ENCODE data around the gene PTPRN2.
A peak's percentile ranks its signal among the peaks of the same experiment; 100 is the strongest.
"Not testable (repeated sequence)": the region's sequence is repeated elsewhere in the genome, so short reads cannot be mapped to it uniquely, and the experiment has no call there.

Gene PTPRN2

DNA sequence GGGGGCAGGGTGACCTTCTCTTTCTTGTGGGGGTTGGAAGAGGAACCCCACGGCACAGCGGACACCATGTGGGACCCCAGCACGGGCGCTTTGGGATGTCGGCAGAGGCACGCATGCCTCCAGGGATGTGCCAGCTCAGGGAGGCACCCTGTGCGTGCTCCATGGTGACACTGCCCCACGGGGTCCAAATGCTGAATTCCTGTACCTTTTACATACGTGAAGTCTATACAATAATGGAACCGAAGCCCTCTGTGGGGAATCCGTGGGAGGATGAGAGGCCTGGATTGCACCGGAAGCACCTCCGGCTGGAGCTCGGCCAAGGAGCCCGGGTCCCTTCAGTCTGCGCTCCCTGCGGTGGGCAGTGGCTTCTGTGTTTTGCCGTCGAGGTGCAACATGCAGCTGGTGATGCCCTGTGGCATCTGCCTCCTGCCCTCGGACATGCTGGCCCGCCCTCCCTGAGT, 726.6 kb downstream of the PTPRN2 start:
- no peak for DNase-seq

DNA sequence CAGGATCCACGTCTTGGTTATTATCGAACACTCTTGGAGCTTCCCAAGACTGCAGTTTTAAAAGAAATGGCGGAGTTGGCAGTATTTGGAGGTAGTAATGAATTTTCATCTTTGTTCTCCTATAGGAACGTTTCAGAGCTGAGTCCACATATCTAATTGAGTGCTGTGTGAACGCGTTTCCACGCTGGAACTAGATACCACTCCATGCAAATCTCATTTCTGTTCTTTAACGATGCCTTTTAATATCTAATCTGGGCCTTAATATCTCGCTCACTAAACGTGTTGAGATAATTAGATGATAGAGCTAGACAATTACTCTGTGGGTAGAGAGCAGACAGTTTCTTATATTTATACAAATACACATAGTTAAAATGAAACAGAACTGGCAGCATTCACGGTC, 727.2 kb downstream of the PTPRN2 start:
- no peak for DNase-seq

DNA sequence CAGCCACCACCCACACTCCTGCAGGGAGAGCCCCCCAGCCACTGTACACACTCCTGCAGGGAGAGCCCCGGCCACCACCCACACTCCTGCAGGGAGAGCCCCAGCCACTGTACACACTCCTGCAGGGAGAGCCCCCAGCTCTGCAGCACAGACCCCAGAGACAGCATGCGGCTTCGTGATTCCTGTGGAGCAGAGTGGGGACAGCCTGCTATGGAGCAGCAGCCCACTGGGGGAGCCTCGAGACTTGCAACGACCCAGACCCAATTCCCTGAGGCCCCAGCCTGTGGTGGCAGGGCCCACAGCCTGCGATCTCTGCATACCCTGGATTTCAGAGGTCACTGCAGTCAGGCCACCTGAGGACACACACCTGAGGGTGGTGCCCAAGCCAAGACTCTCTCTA, 727.7 kb downstream of the PTPRN2 start:
- DNase-seq, result no peak

DNA sequence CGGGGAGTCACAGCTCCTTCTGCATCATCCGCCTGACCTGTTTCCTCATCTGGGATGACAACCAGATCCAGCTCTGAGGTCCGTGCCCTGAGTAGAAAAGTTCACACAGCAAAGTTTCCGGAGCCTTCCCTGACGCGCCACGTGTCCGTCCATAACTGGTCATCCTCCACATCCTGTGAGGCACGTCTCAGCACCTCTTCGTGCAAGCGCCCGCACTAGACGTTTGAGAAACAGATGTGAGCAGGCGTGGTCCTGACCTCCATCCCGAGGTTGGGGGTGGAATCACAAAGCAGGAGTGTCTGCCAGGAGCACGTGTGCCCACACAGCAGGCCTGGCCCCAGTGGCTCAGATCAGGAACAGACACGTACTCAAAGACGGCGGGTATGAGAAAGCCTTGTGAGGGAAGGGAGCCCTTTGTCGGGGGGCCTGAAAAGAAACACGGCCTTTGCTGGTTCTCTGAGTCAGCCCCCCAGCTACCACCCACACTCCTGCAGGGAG, 730.0 kb downstream of the PTPRN2 start:
- DNase-seq, result no peak

DNA sequence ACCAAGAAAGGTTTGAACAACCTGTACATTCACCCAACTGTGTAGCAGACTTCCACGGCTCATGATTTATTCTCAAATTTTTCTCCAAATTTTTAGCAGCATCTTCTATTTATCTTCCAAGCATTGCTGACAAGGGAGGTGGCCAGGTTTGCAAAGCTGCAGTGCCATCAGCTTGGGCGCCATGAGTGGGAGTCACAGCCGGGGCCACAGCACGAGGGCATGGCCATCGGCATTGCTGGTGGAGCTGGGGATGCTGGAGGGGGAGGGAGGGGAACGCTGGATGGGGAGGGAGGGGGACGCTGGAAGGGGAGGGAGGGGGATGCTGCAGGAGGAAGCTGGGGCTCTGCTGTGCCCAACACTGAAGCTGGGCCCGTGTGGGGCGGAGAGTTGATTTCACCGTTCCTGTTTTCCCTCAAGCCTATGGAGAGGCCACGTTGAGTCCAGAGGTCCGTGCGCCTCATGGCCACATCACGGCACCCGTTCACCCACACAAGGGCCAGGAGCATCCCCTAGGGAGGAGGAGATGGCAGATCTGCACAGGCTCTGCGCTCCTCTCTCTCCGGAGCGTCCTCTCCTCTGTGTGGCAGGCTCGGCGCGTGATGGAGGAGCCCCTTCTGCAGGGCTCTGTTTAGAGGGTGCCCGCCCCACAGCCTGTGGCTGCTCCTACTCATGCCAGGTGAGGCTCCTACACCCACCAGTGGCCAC, 730.6 kb downstream of the PTPRN2 start:
- DNase-seq, result no peak

DNA sequence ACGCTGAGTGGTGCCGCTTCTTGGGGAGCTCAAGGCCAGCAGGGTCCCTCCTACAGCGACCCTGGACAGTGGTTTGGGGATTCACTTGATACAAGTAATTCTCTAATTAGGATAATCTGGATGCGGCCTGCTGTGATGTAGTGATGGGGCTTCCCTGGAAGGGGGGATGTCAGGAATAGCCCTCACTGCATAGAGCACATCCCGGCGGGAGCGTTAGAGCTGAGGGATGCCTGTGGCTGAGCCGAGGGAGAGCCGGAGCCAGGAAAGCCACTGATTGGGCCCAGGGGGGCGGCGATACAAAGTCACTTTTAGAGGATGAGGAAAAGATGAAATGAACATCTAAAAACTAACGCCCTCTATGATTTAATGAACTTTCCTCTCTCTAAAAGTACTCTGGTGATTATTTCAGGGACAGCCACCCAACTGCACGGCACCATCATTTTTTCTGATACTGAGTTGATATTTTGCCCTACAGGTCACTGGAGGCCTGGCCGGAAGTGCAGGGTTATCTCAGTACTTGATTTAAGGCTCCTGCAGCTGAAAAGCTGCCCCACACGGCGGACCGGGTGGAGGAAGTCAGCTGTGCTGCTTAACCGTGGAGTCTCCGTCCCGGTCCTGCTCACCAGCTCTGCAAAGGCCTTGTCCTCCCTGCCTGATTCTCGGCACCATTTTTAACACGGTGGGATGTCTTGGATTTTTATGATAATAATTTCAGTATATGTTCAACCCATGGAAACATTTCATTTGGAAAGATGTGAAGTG, 732.0 kb downstream of the PTPRN2 start:
- no peak for DNase-seq

DNA sequence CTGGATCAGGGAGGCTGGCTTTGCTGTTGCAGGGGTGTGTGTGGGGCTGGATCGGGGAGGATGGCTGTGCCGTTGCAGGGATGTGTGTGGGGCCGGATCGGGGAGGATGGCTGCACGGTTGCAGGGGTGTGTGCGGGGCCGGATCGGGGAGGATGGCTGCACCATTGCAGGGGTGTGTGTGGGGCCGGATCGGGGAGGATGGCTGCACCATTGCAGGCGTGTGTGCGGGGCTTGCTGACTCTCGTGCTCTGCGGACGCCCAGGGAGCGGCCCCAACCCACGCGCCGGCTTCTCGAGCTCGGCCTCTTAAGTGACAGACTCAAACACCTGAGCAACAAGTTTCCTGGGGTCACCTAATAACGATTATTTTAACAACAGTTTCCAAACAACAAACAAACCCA, 732.6 kb downstream of the PTPRN2 start:
- no peak for DNase-seq

DNA sequence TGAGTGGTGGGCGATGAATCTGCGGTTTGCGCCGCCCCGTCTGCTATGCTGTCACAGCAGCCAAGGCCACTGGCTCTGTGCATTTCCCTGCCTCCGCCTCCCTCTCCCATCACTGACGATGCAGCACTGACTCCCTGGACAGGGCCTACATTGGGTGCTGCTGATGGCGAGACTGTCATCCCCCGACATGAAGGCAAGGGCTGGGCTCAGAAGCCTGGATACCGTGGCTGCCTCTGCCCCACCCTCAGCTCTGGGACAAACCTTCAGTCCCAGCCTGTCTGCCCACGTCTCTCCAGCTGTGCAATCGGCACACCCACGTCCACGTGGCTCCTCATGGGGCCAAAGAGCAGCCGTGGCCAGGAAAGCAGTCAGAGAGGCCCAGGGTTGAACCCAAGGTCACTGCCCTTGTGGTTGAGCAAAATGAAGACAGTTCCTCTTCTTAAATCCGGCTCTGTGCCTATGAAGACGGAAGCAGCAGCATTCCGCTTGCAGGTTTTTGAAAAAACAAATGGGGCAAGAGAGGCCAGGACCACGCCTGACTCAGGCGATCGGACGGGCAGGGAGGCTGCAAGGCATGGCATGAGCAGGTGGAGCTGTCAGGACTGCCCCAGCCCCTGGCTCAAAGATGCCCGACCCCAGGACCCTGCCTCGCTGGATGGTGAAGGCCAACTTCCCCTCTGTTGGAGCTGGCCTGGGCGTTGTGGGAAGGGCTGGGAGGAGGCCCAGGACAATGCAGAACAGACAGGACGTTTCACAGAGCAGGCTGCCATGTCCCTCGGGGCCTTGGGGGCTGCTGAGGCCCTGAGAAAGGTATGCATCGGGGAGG, 733.3 kb downstream of the PTPRN2 start:
- peak; percentile 86 for DNase-seq

DNA sequence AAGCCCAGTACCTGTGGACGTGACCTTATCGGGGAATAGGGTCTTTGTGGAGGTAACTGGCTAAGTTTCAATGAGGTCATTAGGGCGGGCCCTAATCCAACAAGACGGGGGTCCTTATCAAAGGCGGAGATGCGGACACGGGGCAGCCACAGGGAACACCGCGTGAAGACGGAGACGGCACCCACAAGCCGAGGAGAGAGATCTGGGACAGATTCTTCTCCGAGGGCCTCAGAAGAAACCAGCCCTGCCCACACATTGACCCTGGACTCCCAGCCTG, 733.9 kb downstream of the PTPRN2 start:
- no peak for DNase-seq

DNA sequence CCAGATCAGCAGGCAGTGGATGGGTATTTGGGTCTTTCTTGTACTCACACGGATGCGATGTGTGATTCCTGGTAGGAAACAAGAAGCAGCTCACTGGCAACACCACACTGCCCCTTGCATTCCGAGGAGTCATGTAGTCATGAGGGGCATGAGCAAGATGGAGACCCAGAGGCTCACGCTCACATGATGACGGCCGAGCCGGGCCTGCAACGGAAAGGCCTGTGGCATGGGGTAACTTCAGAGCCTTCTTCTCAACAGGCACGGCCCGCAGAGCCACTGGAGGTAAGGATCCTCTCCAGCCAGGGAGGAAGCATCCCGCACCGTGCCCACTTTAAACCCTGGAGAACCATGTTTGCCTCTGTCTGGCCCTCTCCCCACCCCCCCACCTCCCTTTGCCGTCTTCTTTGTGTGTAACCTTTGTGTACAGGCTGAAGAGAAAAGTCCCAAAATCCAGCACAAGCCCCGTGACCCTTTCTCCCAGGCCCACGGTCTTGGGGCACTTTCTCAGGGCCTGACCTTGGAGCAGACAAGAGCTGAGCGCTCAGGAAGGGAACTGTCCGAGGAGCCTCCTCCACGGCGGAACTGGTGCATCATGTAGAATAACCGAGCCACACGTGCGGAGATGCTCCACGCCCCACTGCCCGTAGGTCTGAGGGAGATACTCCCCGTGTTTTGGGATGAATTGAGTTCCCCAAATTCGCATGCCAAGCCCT, 734.4 kb downstream of the PTPRN2 start:
- DNase-seq, result no peak

DNA sequence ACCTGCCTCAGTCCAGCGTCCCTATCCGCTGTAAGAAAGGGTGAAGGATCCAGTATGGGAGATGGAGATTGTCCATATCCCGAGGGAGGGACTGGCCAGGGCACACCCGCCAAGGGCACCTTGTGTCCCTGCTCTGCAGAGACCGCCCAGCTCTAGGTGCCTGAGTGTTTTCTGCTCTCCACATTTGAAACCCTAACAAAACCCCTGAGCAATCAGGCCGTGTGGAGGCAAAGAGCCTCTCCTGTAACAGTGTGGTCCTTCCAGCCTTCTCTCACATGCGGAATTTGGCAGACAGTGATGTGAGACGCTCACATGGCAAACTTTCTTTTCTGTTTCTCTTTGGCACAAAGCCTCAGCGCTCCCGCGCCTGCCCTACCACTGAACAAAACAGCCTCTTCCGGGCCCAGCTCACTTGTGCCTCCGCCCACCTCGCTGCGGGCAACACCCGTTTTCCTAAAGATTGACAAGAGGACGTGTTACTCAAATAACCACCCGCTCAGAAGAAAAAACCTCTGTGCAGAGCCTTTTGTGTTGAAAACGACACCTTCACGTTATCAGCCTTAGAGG, 736.0 kb downstream of the PTPRN2 start:
- DNase-seq, result peak; percentile 57

DNA sequence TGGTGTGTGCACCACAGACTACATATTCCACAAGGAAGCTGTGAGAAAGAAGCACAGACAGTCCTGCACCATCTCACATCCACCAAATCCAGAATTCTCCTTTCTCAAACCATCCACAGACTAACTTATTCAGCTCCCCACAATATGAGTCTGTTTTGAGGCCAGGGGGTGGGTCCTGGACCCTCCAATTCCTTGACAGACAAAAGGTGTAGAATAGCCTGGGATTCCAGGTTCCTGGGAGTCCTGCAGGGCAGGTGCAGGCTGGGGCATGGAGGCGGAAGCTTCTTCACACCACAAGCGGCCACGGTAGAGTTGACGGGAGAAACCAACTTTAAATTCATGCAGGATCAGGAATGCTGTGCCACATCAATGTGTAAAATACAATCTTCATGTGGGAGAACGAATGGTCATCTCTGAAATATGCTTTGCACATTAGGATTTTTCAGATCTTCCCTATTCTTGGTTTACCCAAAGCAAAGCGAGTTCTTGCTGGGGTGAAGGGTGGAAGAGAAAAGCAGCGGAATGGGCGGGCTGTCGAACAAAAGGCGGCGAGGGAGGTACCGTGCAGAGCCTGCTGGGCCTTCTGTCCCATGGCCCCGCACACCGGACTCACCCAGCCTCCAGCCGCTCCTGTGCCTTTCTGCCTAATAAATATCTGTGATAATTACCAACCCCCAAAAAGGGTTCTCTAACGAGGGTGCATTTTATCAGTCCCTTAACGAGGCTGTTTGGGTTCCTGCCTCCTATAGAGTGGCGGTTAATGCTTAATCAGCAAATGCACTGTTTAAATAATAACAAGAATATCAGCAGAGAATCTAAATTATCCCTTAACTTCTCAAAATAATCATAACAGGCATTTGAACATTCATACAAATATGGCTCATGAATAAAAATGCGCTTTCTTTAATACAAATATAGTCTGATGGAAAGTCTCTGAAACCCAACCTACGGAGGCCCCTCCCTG, 736.9 kb downstream of the PTPRN2 start:
- no peak for DNase-seq

DNA sequence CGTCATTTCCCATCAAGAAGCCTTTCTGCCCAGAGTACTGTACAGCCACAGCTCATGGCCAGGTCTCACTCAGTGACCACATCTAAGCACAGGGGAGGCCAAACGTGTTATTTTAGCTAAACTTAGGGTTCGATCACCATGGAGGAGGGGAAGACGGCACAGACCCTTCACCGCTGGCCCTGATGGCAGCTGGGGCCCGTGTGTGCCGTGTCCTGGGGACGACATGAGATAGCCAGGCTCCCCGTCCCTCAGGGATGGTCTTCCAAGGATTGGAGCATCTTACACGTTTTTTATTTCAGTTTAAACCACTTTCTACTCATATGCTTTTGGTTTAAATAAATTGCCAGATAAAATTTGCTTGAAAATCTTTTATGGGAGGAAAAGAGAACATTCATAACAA, 737.9 kb downstream of the PTPRN2 start:
- DNase-seq, result no peak

DNA sequence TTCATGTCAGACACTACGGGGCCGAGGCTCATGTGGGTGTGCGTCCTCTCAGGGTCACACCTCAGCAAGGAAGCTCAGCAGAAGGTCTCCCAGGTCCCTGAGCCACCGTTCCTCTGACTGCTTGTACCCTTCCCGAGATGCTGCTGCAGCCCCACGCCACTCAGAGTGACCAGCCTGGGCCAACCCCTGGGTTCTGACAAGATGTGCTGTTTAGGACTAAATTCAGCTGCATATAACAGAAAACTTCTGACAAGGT, 738.4 kb downstream of the PTPRN2 start:
- DNase-seq, result no peak

DNA sequence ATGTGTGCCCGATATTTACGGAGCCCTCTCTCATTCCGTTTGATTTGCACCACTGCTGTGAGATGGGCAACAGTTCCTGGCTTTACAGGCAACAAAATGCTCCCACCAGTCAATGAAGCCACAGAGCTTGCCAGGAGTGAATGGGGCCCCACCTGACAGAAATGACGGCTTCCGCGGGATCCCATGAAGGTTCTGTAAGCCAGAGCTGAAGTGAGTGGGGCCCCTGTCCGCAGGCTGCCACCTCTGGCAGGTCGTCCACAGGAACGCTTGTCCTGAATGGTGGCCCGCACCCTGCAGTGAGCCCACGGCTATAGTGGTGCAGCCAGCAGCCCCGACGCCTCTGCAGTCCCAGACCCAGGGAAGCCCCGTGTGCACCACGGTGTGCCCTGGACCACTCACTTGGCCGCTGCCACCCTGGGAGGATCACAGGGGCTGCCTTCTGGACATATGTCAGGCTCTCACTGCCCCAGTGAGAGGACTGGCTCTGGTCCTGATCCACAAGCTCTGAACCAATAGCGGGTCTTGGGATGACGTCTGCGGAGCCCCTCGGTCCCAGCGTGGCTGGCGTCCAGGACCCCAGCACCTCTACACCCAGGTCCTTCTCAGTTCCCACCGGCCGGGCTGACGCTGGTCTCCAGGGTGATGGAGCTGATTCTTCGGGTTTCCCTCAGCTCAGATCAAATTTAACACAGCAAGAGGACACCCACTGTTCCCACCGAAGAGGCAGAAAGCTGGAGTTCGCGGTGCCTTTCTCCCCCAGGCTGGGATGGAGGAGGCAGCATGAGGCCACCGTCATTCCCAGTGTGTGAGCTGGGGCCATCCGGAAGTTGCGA, 738.9 kb downstream of the PTPRN2 start:
- no peak for DNase-seq

DNA sequence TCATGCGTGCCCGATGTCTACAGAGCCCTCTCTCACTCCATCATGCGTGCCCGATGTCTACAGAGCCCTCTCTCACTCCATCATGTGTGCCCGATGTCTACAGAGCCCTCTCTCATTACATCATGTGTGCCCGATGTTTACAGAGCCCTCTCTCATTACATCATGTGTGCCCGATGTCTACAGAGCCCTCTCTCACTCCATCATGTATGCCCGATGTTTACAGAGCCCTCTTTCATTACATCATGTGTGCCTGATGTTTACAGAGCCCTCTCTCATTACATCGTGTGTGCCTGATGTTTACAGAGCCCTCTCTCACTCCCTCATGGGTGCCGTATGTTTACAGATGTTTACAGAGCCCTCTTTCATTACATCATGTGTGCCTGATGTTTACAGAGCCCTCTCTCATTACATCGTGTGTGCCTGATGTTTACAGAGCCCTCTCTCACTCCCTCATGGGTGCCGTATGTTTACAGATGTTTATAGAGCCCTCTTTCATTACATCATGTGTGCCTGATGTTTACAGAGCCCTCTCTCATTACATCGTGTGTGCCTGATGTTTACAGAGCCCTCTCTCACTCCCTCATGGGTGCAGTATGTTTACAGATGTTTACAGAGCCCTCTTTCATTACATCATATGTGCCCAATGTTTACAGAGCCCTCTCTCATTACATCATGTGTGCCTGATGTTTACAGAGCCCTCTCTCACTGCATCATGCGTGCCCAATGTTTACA, 739.7 kb downstream of the PTPRN2 start:
- not testable (repeated sequence) for DNase-seq

DNA sequence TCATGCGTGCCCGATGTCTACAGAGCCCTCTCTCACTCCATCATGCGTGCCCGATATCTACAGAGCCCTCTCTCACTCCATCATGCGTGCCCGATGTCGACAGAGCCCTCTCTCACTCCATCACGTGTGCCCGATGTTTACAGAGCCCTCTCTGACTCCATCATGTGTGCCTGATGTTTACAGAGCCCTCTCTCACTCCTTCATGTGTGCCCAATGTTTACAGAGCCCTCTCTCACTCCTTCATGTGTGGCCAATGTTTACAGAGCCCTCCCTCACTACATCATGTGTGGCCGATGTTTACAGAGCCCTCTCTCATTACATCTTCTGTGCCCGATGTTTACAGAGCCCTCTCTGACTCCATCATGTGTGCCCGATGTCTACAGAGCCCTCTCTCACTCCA, 740.9 kb downstream of the PTPRN2 start:
- not testable (repeated sequence) for DNase-seq

DNA sequence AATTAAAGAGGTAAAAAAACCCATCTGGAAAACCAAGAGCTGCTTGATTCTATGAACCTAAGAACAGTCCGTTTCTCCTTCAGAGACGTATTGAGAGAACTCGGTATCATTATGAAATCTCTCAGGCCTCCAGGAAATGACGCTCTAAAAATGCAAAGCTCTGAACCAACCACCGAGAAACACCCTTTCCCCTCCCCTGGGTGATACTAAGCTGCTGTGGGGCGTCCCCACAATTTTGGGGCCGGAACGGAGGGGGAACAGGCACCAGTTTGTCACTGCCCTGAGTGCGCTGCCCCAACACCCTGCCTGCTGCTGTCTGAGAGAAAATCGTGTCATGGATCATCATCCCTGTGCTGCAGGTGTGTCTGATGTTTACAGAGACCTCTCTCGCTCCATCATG, 741.4 kb downstream of the PTPRN2 start:
- no peak for DNase-seq

DNA sequence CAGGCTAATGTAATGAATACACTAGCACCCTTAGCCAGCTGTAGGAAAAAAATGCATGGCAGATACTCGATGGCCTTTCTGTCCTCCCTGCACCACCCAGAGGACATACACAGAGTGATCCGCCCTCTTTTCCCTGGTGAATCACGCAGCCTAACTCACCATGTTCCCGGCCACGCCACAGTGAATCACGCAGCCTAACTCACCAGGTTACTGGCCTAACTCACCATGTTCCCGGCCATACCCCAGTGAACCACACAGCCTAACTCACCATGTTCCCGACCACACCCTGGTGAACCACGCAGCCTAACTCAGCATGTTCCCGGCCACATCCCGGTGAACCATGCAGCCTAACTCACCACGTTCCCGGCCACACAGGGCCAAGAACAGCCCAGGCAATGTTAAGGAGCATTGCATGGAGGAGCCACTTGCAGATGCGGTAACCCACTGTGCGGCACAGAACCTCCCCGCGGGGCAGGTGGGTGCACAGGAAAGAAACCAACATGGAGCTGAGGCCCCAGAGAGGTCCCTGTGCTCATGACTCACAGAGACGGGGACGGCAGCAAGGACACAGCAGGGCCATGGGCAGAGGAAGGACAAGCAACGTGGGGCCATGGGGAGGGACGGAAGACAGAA, 742.3 kb downstream of the PTPRN2 start:
- DNase-seq, result no peak

DNA sequence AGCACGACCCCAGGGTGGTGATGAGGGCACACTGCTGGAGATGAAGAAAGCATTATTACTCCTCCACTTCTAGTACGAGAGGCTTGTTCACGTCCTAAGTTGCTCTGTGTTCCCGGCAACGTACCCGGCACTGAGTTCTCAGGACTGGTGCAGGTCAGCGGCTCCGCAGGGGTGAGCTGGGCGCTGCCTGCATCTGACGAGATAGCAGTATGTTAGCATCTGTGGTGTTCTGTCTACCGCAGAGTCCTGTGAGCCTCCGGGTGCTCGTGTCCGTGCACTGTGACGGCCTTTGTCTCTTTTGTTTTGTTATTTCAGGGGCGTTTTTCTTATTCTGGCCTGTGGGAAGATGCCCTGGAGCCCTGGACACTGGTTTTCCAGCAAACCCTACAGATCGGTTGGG, 743.0 kb downstream of the PTPRN2 start:
- no peak for DNase-seq
